HG02884 (cell line): ENCODE results near the gene FOXD1.
"Not testable (repeated sequence)": the region's sequence is repeated elsewhere in the genome, so short reads cannot be mapped to it uniquely, and the experiment has no call there.

Source experiments
- ATAC-seq: cut with Tn5 transposase; IDR thresholded peaks from one replicate; pipeline ENCODE4 v1.9.1; 2021; ENCODE audit warnings: mild to moderate bottlenecking, moderate library complexity; ENCODE audit not compliant: unreplicated experiment

The FOXD1 gene

DNA sequence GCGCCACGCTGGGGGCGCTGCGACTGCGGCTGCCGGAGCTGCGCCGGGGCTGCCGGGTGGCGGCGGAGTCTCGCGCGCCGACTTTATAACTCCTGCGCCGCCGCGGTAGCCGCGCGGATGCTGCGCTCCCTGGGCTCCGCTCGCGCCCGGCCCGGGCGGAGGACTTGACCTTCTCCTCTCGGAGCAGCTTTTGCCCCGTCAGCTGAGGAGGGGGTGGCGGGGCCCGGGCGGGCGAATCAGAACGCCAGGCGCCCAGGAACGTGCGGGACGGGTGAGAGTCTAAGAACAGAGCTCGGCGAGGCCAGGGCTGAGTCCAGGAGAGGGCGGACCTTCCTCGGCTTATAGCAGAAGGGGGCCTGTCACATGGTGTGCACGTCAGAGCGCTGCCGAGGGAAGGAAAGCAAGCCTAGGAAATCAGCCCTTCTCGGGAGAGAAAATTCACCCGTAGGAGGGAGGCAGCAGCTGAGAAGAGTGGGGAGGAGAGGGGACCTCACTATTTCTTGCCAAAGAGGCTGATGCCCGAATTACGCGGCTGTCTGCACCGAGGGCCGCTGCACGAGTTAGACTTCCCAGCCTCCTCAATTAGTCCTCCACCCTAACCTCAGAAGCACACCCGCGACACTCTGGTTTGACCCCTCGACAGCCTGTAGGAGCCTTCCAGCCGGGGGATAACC, at the start of gene FOXD1:
Gene FOXD1 (minus strand): TSS at position 315 of the 674 bp plus-strand sequence. CDS start 415 bp downstream, outside the sequence.
- no peak for ATAC-seq

DNA sequence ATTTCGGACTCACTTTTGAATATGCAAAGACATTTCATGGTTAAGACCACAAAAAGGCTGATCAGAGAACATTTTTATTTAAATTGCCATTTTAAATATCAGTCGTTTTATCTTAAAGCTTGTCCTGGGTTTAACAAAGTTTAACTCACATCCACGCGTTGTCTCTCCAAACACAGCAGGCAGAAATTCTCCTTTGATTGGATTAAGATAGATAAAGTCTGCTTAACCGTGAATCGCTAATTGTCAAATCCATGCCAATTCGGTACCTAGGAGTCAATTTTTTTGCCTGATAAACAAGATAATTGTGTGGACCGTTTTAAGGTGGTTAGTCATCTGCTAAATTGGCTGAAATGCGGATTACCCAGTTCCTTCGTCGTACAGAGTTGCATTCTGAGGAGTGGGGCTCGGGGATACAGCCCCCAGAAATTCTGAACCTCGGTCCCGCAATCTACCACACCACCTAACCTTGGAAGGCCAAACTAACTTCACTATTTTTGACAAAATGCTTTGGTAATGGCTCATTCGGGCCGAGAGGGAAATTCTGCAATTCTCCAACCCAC, 49.0 kb upstream of the FOXD1 start:
- ATAC-seq: no peak

- ATAC-seq: no peak
These were observed 48.4 kb upstream of the FOXD1 start for GRCh38 chr5:73496984-73497457.

DNA sequence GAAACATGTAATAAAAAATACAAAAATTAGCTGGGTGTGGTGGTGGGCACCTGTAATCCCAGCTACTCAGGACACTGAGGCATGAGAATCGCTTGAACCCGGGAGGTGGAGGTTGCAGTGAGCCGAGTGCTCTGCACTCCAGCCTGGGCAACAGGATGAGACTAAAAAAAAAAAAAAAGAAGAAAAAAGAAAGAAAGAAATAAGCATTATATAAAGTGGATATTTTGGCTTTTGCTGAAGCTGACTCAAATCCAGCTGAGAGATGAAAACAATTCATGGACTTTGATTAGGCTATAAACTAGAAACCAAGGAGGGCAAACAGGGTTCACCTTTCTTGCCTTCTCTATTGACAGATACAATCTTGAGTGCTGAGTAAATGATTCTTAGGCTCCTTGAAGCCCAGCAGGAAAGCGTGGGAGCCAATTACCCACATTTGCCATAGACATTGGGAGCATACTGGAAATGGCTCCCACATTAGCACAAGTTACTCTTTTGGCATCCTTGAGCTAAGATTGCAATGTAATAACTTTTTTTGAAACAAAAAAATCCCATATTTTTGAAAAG, 47.3 kb upstream of the FOXD1 start:
- no peak for ATAC-seq

GRCh38 chr5:73494721-73495120, 46.1 kb upstream of the FOXD1 start:
- ATAC-seq: no peak

DNA sequence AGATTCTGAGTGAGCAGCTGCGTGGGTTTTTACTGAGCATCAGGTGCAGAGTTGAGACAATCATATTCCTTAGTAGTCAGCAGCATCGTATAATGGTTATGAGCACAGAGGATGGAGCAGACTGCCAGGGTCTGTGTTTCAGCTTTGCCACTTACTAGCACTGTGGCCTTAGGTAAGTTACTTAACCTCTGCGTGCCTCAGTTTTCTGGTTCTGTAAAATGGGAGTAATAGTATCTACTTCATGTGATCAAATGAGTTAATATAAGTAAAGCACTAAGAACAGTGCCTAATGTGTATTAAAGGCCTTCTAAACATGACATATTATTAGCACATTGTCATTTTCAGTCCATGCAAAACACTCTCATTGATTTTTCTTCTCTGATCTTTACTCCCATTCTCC, 44.8 kb upstream of the FOXD1 start:
- ATAC-seq: no peak

DNA sequence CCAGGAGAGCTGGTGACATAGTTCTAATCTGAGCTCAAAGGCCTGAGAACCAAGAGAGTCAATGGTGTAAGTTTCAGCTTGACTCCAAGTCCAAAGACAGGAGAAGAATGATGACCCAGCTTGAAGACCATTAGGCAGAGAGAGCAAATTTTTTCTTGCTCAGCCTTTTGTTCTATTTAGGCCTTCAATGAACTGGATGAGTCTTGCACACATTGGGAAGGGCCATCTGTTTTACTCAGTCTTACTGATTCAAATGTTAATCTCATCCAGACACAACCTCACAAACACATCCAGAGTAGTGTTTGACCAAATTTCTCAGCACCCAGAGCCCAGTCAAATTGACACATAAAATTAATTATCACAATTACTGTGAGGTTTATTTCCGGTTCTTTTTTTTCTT, 42.6 kb upstream of the FOXD1 start:
- no peak for ATAC-seq

- ATAC-seq: no peak
These were observed 41.5 kb upstream of the FOXD1 start for GRCh38 chr5:73490088-73490487.

- ATAC-seq: no peak
These were observed 40.2 kb upstream of the FOXD1 start for GRCh38 chr5:73488806-73489205.

GRCh38 chr5:73487815-73488214, 39.2 kb upstream of the FOXD1 start:
- no peak for ATAC-seq

DNA sequence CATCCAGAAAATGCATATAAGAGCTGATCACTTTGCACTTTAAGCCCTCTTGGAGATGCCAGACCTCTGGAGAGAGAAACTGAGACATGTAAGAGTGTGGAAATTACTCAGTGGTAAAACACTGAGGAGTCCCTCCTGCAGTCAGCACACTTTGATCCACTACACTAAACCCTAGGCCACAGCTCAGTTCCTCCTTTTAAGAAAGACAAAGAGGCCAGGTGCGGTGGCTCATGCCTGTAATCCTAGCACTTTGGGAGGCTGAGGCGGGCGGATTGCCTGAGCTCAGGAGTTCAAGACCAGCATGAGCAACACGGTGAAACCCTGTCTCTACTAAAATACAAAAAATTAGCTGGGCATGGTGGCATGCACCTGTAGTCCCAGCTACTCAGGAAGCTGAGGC, 38.7 kb upstream of the FOXD1 start:
- ATAC-seq: not testable (repeated sequence)

DNA sequence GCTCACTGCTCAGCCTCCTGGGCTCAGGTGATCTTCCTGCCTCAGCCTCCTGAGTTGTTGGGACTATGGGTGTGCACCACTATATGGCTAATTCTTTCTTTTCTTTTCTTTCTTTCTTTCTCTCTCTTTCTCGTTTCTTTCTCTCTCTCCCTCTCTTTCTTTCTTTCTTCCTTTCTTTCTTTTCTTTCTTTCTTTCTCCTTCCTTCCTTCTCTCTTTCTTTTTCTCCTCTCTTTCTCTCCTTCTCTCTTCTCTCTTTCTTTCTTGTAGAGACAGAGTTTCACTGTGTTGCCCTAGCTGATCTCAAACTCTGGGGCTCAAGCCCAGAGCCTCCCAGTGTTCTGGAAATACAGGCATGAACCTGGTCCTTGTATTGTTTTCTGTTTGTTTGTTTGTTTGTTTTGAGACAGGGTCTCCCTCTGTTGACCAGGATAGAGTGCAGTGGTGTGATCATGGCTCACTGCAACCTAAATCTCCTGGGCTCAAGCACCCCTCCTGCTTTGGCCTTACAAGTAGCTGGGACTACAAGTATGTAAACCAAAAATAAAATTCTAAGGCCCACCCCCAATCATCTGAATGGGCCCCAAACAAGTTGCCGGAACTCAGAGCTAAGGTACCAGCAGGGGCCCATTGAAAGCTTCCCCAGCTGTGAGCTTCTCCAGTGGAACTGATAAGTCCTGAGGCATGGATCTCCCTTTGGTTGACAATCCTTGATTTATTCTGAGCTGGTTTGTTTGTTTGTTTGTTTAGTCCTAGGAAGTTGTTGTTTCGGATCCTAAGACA, 37.7 kb upstream of the FOXD1 start:
- ATAC-seq: no peak

- ATAC-seq: no peak
These were observed 37.1 kb upstream of the FOXD1 start for GRCh38 chr5:73485715-73486114.

DNA sequence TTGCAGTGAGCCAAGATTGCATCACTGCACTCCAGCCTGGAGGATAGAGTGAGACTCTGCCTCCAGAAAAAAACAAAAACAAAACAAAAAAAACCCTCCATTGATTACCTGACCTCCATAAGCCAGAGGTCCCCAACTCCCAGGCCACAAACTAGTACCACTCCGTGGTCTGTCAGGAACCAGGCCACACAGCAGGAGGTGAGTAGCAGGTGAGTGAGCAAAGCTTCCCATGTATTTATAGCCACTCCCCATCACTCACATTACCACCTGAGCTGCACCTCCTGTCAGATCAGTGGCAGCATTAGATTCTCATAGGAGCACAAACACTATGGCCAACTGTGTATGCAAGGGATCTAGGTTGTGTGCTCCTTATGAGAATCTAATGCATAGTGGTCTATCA, 35.9 kb upstream of the FOXD1 start:
- ATAC-seq: no peak

GRCh38 chr5:73483676-73484075, 35.1 kb upstream of the FOXD1 start:
- ATAC-seq: no peak

- no peak for ATAC-seq
These were observed 34.0 kb upstream of the FOXD1 start for GRCh38 chr5:73482383-73483136.

DNA sequence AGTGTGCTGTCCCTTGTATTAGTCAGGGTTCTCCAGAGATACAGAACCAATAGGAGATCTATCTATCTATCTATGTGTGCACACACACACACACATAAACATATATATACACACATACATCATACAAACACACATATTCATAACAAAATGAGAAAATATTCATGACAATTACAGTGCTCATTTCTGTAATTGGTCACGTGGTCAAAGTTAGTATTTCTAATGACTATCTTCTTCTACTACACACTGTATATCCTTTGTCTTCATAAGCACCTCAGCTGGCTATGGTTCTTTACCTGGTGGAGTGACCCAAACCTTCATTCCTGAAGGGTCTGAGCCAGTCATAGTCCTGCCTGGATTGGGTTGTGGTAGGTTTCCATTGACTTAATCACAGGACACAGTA, 31.9 kb upstream of the FOXD1 start:
- no peak for ATAC-seq

GRCh38 chr5:73472116-73472515, 23.5 kb upstream of the FOXD1 start:
- ATAC-seq: no peak

DNA sequence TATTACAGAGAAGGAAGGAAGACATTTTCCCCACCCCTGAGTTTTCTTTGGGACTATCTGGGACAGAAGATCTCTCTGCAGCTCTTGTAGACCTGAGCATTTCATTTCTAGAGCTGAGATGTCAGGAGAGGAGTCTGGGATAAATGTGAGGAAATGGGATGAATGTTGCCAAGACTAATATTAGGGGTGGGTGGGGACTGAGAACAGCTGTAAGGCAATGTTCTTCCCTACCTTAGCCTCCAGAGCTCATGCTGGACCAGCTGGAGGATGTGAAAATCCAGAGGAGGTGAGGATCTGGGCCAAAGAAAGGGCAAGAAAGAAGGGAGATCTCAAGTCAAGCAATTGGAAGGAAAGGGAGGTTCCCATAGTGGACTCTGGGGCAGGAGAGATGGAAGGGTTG, 23.1 kb upstream of the FOXD1 start:
- ATAC-seq: no peak

DNA sequence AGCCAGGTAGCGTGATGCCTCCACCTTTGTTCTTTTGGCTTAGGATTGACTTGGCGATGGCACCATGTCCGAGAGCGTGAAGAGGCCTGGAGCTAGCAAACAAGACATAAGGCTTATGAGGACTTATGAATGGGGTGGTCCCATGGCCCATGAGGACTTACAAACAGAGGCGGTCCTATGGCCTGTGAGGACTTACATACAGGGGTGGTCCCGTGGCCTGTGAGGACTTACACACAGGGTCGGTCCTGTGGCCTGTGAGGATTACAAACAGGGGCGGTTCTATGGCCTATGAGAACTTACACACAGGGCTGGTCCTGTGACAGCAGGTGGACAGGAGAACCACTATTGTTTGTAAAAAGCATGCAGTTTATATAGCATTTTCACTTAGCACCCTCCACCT, 21.3 kb upstream of the FOXD1 start:
- no peak for ATAC-seq

GRCh38 chr5:73468638-73469037, 20.1 kb upstream of the FOXD1 start:
- not testable (repeated sequence) for ATAC-seq
